ENCODE measurements around the gene CPVL. TPM values are rescaled to one million over a fixed set of nuclear protein-coding genes. Genes with fewer than 3 reads are reported as not detected.

CPVL gene
- total and polyA plus RNA-seq, 2 donors (not counting 1 experiment from before 2014, with no cell fraction given), result 2.6 TPM; not detected in 1

- Histone ChIP-seq H3K9ac (ENCODE audit: low read length) (no peak overlapping the region), H3K79me2 (ENCODE audit: control insufficient read depth, insufficient read depth, low read length) (no peaks in the 10 kb centered on the region), H4K20me1 (ENCODE audit: control insufficient read depth, insufficient read depth, low read length, poor library complexity, severe bottlenecking) (no peaks in the 10 kb centered on the region), H3K4me2 (replicated peaks; ENCODE audit: low read depth, low read length, poor library complexity, severe bottlenecking) (no peak overlapping the region), H3K27me3 (replicated peaks in 1 of 4; ENCODE audit: control extremely low read depth in 1 of 4, control insufficient read depth in 3 of 4, insufficient read depth in 4 of 4, low read length in 3 of 4) (no peaks in the 10 kb centered on the region), H3K9me3 (ENCODE audit: control extremely low read depth in 1 of 3, control insufficient read depth in 2 of 3, insufficient read depth in 1 of 3, low read length in 2 of 3) (no peaks in the 10 kb centered on the region), H3K27ac (ENCODE audit: low read length in 2 of 2) (no peak overlapping the region), H3K36me3 (replicated peaks in 1 of 2; ENCODE audit: control extremely low read depth in 1 of 2, control insufficient read depth in 1 of 2, extremely low read depth in 1 of 2, insufficient read depth in 2 of 2, low read length in 1 of 2) (no peaks in the 10 kb centered on the region), H2AFZ (ENCODE audit: insufficient read depth, low read depth, low read length, poor library complexity, severe bottlenecking) (no peak overlapping the region), H3K4me3 (ENCODE audit: control extremely low read depth in 1 of 5, extremely low read depth in 1 of 5, insufficient read depth in 1 of 5, low read depth in 2 of 5, low read length in 4 of 5) (no peak overlapping the region), H3K4me1 (ENCODE audit: control insufficient read depth in 2 of 2, insufficient read depth in 2 of 2, low read length in 2 of 2) (peaks cover 0 to 4% of the 10 kb centered on the region in 2 donors)
- ATAC-seq (ENCODE audit: low read depth), result peak; percentile 39
- intact Hi-C loops (cut with micrococcal nuclease), result loop anchor here (1.0 kb wide), 1 partner anchor 184 kb away; no protein-coding TSS in a partner anchor
- Mint-ChIP-seq H3K9me3 (ENCODE audit: insufficient read depth) (peaks cover 4% of the 10 kb centered on the region), H3K27ac (no peak overlapping the region), H3K27me3 (peaks cover 21% of the 10 kb centered on the region), H3K4me3 (no peak overlapping the region), H3K4me1 (peaks cover 3% of the 10 kb centered on the region)
- CTCF ChIA-PET, result interaction anchor here (0.6 to 1.5 kb wide), 8 partner anchors 8 to 1910 kb away, joined by 3 to 12 read pairs (median 4); no protein-coding TSS in a partner anchor
- POLR2A ChIA-PET, result no interaction called here
- peak; percentile 36 for DNase-seq
- 77% methylated on average over 3 of the region's 4 CpGs for WGBS (ENCODE audit: insufficient coverage)
- TF ChIP-seq EZH2 (IDR thresholded peaks at IDR 0.05; ENCODE audit: borderline replicate concordance, insufficient read depth, low read depth, low read length, poor library complexity, severe bottlenecking), result no peak
- TF ChIP-seq, protein P1, sequence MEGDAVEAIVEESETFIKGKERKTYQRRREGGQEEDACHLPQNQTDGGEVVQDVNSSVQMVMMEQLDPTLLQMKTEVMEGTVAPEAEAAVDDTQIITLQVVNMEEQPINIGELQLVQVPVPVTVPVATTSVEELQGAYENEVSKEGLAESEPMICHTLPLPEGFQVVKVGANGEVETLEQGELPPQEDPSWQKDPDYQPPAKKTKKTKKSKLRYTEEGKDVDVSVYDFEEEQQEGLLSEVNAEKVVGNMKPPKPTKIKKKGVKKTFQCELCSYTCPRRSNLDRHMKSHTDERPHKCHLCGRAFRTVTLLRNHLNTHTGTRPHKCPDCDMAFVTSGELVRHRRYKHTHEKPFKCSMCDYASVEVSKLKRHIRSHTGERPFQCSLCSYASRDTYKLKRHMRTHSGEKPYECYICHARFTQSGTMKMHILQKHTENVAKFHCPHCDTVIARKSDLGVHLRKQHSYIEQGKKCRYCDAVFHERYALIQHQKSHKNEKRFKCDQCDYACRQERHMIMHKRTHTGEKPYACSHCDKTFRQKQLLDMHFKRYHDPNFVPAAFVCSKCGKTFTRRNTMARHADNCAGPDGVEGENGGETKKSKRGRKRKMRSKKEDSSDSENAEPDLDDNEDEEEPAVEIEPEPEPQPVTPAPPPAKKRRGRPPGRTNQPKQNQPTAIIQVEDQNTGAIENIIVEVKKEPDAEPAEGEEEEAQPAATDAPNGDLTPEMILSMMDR (IDR thresholded peaks at IDR 0.05), result peak; percentile 61
These were observed 40.3 kb downstream of the CPVL start for GRCh38 chr7:29105752-29106668.

DNA sequence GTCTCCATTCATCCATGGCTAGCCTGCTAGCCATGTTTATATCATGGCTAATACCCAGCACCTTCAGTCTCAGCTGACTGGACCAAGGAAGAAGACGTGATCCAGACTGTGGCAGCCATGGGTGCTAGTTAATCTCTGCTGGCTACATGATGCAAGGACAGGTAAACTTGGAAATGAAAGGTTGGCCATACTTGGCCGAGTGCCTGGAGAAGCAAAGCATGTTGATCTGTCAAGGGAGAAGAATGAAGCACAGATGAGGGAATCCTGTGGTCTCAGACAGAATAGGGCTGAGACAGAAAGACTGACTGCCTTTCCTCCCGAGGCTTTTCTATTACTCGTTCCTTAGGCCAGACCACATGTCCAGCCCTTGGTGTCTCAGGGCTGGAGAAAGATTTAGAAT is 41.1 kb downstream of the CPVL start:
- TF ChIP-seq, protein P1 (IDR thresholded peaks at IDR 0.05), result no peak
- TF ChIP-seq EZH2 (IDR thresholded peaks at IDR 0.05; ENCODE audit: borderline replicate concordance, insufficient read depth, low read depth, low read length, poor library complexity, severe bottlenecking), result no peak
- Histone ChIP-seq H2AFZ (ENCODE audit: insufficient read depth, low read depth, low read length, poor library complexity, severe bottlenecking) (no peak overlapping the region), H3K4me3 (ENCODE audit: control extremely low read depth in 1 of 5, extremely low read depth in 1 of 5, insufficient read depth in 1 of 5, low read depth in 2 of 5, low read length in 4 of 5) (no peak overlapping the region), H3K9ac (ENCODE audit: low read length) (no peak overlapping the region), H3K4me1 (ENCODE audit: control insufficient read depth in 2 of 2, insufficient read depth in 2 of 2, low read length in 2 of 2) (peaks cover 0 to 4% of the 10 kb centered on the region in 2 donors), H3K9me3 (ENCODE audit: control extremely low read depth in 1 of 3, control insufficient read depth in 2 of 3, insufficient read depth in 1 of 3, low read length in 2 of 3) (no peaks in the 10 kb centered on the region), H3K4me2 (replicated peaks; ENCODE audit: low read depth, low read length, poor library complexity, severe bottlenecking) (no peak overlapping the region), H3K79me2 (ENCODE audit: control insufficient read depth, insufficient read depth, low read length) (no peaks in the 10 kb centered on the region), H3K27me3 (replicated peaks in 1 of 4; ENCODE audit: control extremely low read depth in 1 of 4, control insufficient read depth in 3 of 4, insufficient read depth in 4 of 4, low read length in 3 of 4) (no peaks in the 10 kb centered on the region), H4K20me1 (ENCODE audit: control insufficient read depth, insufficient read depth, low read length, poor library complexity, severe bottlenecking) (no peaks in the 10 kb centered on the region), H3K36me3 (replicated peaks in 1 of 2; ENCODE audit: control extremely low read depth in 1 of 2, control insufficient read depth in 1 of 2, extremely low read depth in 1 of 2, insufficient read depth in 2 of 2, low read length in 1 of 2) (no peaks in the 10 kb centered on the region), H3K27ac (ENCODE audit: low read length in 2 of 2) (no peak overlapping the region)
- WGBS (ENCODE audit: insufficient coverage), result 87% methylated on average over 3 of the region's 4 CpGs
- Mint-ChIP-seq H3K27me3 (peaks cover 16% of the 10 kb centered on the region), H3K9me3 (ENCODE audit: insufficient read depth) (no peaks in the 10 kb centered on the region), H3K4me1 (peaks cover 3% of the 10 kb centered on the region), H3K4me3 (no peak overlapping the region), H3K27ac (no peak overlapping the region)
- DNase-seq, result no peak
- POLR2A ChIA-PET, result no interaction called here
- no peak for ATAC-seq (ENCODE audit: low read depth)
- CTCF ChIA-PET, result interaction anchor here (1.1 kb wide), 1 partner anchor 183 kb away, joined by 4 read pairs; no protein-coding TSS in a partner anchor
- intact Hi-C loops (cut with micrococcal nuclease), result no loop called here

Measured in B cell (primary cell).